HL-60 (cell line): ENCODE data around the gene CHI3L2.

ENCODE experiments used
- POLR2AphosphoS5 ChIP-seq: IDR thresholded peaks from 2 replicates; pipeline ENCODE4 v1.6.1; 2012; ENCODE audit warnings: low read depth
- SPI1 ChIP-seq: IDR thresholded peaks from 2 replicates; pipeline ENCODE4 v1.6.1; 2012; ENCODE audit warnings: low read depth, mild to moderate bottlenecking, borderline replicate concordance
- TF ChIP-seq, protein P1 (sequence below): IDR thresholded peaks from one replicate; pipeline ENCODE4 v1.5.1; 2011; ENCODE audit warnings: low read length, control low read depth, inconsistent platforms; ENCODE audit not compliant: insufficient read depth
- TF ChIP-seq, protein P2 (sequence below): IDR thresholded peaks from 2 replicates; pipeline ENCODE4 v1.6.1; 2012; ENCODE audit warnings: low read depth; ENCODE audit not compliant: insufficient replicate concordance

DNA sequence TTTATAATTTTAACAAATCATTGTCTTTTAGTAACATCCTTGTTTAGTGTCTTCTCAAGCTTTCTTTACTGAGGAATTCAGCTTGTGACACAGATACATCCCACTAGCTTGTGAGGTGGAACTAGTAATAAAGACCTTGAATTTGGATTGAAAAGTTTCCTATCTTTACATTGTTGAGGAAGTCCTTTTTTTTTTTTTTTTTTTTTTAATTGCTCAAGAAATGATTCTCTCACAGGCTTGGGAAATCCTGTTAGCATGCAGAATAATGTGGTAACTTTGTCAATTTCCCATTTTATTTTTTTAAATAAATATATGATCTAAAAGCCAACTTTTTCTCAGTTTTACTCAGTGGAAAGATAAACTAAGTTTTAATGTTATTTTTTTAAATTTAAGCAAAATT is 42.9 kb upstream of the CHI3L2 start:
- TF ChIP-seq, protein P1, sequence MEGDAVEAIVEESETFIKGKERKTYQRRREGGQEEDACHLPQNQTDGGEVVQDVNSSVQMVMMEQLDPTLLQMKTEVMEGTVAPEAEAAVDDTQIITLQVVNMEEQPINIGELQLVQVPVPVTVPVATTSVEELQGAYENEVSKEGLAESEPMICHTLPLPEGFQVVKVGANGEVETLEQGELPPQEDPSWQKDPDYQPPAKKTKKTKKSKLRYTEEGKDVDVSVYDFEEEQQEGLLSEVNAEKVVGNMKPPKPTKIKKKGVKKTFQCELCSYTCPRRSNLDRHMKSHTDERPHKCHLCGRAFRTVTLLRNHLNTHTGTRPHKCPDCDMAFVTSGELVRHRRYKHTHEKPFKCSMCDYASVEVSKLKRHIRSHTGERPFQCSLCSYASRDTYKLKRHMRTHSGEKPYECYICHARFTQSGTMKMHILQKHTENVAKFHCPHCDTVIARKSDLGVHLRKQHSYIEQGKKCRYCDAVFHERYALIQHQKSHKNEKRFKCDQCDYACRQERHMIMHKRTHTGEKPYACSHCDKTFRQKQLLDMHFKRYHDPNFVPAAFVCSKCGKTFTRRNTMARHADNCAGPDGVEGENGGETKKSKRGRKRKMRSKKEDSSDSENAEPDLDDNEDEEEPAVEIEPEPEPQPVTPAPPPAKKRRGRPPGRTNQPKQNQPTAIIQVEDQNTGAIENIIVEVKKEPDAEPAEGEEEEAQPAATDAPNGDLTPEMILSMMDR: no peak
- TF ChIP-seq POLR2AphosphoS5 (no peak), SPI1 (peak; percentile 52; the same call in 1 of the 2 replicates)
- TF ChIP-seq, protein P2, sequence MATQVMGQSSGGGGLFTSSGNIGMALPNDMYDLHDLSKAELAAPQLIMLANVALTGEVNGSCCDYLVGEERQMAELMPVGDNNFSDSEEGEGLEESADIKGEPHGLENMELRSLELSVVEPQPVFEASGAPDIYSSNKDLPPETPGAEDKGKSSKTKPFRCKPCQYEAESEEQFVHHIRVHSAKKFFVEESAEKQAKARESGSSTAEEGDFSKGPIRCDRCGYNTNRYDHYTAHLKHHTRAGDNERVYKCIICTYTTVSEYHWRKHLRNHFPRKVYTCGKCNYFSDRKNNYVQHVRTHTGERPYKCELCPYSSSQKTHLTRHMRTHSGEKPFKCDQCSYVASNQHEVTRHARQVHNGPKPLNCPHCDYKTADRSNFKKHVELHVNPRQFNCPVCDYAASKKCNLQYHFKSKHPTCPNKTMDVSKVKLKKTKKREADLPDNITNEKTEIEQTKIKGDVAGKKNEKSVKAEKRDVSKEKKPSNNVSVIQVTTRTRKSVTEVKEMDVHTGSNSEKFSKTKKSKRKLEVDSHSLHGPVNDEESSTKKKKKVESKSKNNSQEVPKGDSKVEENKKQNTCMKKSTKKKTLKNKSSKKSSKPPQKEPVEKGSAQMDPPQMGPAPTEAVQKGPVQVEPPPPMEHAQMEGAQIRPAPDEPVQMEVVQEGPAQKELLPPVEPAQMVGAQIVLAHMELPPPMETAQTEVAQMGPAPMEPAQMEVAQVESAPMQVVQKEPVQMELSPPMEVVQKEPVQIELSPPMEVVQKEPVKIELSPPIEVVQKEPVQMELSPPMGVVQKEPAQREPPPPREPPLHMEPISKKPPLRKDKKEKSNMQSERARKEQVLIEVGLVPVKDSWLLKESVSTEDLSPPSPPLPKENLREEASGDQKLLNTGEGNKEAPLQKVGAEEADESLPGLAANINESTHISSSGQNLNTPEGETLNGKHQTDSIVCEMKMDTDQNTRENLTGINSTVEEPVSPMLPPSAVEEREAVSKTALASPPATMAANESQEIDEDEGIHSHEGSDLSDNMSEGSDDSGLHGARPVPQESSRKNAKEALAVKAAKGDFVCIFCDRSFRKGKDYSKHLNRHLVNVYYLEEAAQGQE: no peak
